GM12801 (cell line): ENCODE measurements around the gene KIF15.

ENCODE experiments used
- CTCF ChIP-seq: IDR thresholded peaks from one replicate; pipeline ENCODE4 v1.5.1; 2011; ENCODE audit warnings: control low read depth; ENCODE audit not compliant: insufficient read length; ENCODE audit errors: extremely low read depth

Gene KIF15

GRCh38 chr3:44827196-44827595, 65.6 kb downstream of the KIF15 start:
- TF ChIP-seq CTCF, result no peak

GRCh38 chr3:44831232-44831631, 69.6 kb downstream of the KIF15 start:
- no peak for TF ChIP-seq CTCF

GRCh38 chr3:44832032-44832431, 70.4 kb downstream of the KIF15 start:
- no peak for TF ChIP-seq CTCF

GRCh38 chr3:44832965-44833364, 71.4 kb downstream of the KIF15 start:
- TF ChIP-seq CTCF, result no peak

- TF ChIP-seq CTCF, result no peak
Observed at GRCh38 chr3:44833394-44833793, 71.8 kb downstream of the KIF15 start.

GRCh38 chr3:44835684-44836083, 74.1 kb downstream of the KIF15 start:
- no peak for TF ChIP-seq CTCF

- no peak for TF ChIP-seq CTCF
Observed at GRCh38 chr3:44842376-44842775, 80.8 kb downstream of the KIF15 start.
